ENCODE measurements around the gene PRR3. TPM values are rescaled to one million over a fixed set of nuclear protein-coding genes. Genes with fewer than 3 reads are reported as not detected.

PRR3 gene
- total RNA-seq, 2 donors from 2014 or later, result 6.9 to 10.4 TPM

- H3K27me3 ChIP-seq, result no peaks in the 10 kb centered on the region
- DNase-seq (no peak), ATAC-seq (no peak)
- H3K36me3 ChIP-seq (replicated peaks in 1 of 2; ENCODE audit: insufficient read depth in 1 of 2, low read depth in 2 of 2), result no peaks in the 10 kb centered on the region
- peaks cover 41% of the 10 kb centered on the region for H3K4me1 ChIP-seq
- no peaks in the 10 kb centered on the region for H3K9me3 ChIP-seq
- H3K4me3 ChIP-seq, result peak overlapping the region in 1 of 2 donors; percentile 62
- H3K27ac ChIP-seq, result peak overlapping the region in 3 of 4 donors; percentile 70 to 94 (median 88)
- TF ChIP-seq POLR2A (IDR thresholded peaks at IDR 0.05) (no peak), CTCF (IDR thresholded peaks at IDR 0.05) (no peak)
- intact Hi-C loops (cut with DNase I), result no loop called here
These were observed 15.1 kb downstream of the PRR3 start for GRCh38 chr6:30572148-30572547.

GRCh38 chr6:30573113-30573512, 16.0 kb downstream of the PRR3 start:
- WGBS, 2 donors, result 20 to 23% methylated on average over 4 of the region's 4 CpGs
- H3K4me3 ChIP-seq, result no peak overlapping the region
- DNase-seq (no peak), ATAC-seq (no peak)
- intact Hi-C loops (cut with DNase I), result no loop called here
- H3K4me1 ChIP-seq, result peaks cover 41% of the 10 kb centered on the region
- TF ChIP-seq CTCF (IDR thresholded peaks at IDR 0.05) (no peak), POLR2A (IDR thresholded peaks at IDR 0.05) (no peak)
- H3K27me3 ChIP-seq, result no peaks in the 10 kb centered on the region
- peaks cover 2 to 6% of the 10 kb centered on the region in 2 donors for H3K36me3 ChIP-seq (replicated peaks in 1 of 2; ENCODE audit: insufficient read depth in 1 of 2, low read depth in 2 of 2)
- no peaks in the 10 kb centered on the region for H3K9me3 ChIP-seq
- no peak overlapping the region for H3K27ac ChIP-seq

GRCh38 chr6:30578051-30578450, 21.0 kb downstream of the PRR3 start:
- peaks cover 13% of the 10 kb centered on the region for H3K4me1 ChIP-seq
- WGBS, 2 donors, result 90 to 92% methylated on average over 8 of the region's 8 CpGs
- DNase-seq, result no peak
- H3K36me3 ChIP-seq (replicated peaks in 1 of 2; ENCODE audit: insufficient read depth in 1 of 2, low read depth in 2 of 2), result peaks cover 16 to 37% of the 10 kb centered on the region in 2 donors
- H3K9me3 ChIP-seq, result no peaks in the 10 kb centered on the region
- no peak overlapping the region for H3K4me3 ChIP-seq
- TF ChIP-seq CTCF (IDR thresholded peaks at IDR 0.05), result no peak
- no peak for TF ChIP-seq POLR2A (IDR thresholded peaks at IDR 0.05)
- no peak for ATAC-seq
- H3K27ac ChIP-seq, result no peak overlapping the region
- H3K27me3 ChIP-seq, result no peaks in the 10 kb centered on the region
- intact Hi-C loops (cut with DNase I), result no loop called here

GRCh38 chr6:30583921-30584320, 26.8 kb downstream of the PRR3 start:
- H3K36me3 ChIP-seq (replicated peaks in 1 of 2; ENCODE audit: insufficient read depth in 1 of 2, low read depth in 2 of 2), result peaks cover 30 to 70% of the 10 kb centered on the region in 2 donors
- intact Hi-C loops (cut with DNase I), result no loop called here
- DNase-seq (no peak), ATAC-seq (no peak)
- H3K4me3 ChIP-seq, result no peak overlapping the region
- TF ChIP-seq CTCF (IDR thresholded peaks at IDR 0.05), result no peak
- no peak for TF ChIP-seq POLR2A (IDR thresholded peaks at IDR 0.05)
- H3K4me1 ChIP-seq, result no peaks in the 10 kb centered on the region
- H3K27me3 ChIP-seq, result no peaks in the 10 kb centered on the region
- no peaks in the 10 kb centered on the region for H3K9me3 ChIP-seq
- no peak overlapping the region for H3K27ac ChIP-seq
- WGBS, 2 donors, result 90 to 96% methylated on average over 5 of the region's 5 CpGs

- TF ChIP-seq POLR2A (IDR thresholded peaks at IDR 0.05) (no peak), CTCF (IDR thresholded peaks at IDR 0.05) (no peak)
- WGBS, 2 donors, result 85 to 89% methylated on average over 12 to 15 of the region's 15 CpGs
- no peak overlapping the region for H3K27ac ChIP-seq
These were observed 32.8 kb downstream of the PRR3 start for GRCh38 chr6:30589754-30590358.

More at GRCh38 chr6:30589754-30590358, 32.8 kb downstream of the PRR3 start:
- no peaks in the 10 kb centered on the region for H3K27me3 ChIP-seq
- ATAC-seq (no peak), DNase-seq (no peak)
- H3K4me3 ChIP-seq, result no peak overlapping the region
- no peaks in the 10 kb centered on the region for H3K9me3 ChIP-seq
- H3K4me1 ChIP-seq, result peaks cover 14% of the 10 kb centered on the region
- intact Hi-C loops (cut with DNase I), result no loop called here
- peaks cover 15 to 51% of the 10 kb centered on the region in 2 donors for H3K36me3 ChIP-seq (replicated peaks in 1 of 2; ENCODE audit: insufficient read depth in 1 of 2, low read depth in 2 of 2)

Data from body of pancreas (tissue), 4 donors.